Limb (tissue), 2 donors: ENCODE results near the gene PACS1.
"Not testable (repeated sequence)": the region's sequence is repeated elsewhere in the genome, so short reads cannot be mapped to it uniquely, and the experiment has no call there.

Source experiments
- DNase-seq, 2 donors: peaks; one replicate each; pipeline ENCODE4 v3.0.0-alpha.2; 2016; ENCODE audit errors: extremely low spot score in 2 of 2

PACS1 gene

DNA sequence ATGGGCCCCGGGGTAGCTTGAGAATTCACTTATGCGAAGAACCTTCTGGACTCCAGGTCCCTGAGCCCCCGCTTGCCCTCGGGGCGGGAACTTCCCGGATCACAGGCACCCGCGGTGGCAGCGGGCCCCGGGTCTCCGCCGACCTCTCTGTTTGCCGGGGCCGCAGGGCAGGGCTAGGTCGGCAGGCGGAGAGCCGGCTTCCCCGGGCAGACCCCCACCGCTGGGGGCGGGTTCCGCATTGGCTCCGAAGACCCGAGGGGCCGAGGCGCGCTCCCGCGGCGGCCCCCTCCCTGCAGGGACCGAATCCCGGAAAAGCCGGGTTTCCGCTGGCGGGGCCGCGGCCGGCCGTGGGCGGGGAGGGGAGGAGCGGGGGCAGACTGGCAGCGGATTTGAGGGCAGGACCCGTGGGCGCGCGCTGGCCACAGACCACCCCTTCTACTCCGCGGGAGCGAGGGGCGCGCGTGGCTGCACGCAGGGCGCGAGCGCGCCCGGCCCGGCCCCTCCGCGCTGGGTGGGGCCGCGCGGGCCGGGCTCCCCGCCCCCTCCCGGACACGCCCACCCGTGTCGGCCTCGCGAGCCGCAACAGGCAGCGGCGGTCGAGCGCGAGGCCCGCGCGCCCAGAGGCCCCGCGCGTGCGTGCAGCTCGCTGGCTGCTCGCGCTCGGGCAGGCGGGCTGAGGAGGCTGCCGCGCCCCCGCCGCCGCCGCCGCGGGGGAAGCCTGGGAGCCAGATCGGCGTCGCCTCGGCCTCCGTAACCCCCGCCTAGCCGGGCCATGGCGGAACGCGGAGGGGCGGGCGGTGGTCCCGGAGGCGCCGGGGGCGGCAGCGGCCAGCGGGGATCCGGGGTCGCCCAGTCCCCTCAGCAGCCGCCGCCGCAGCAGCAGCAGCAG lies at the start of gene PACS1:
Gene PACS1, plus strand, starts transcription at position 558 of the 889 bp plus-strand sequence. Its CDS starts 215 bp downstream, at position 773.
- peak; percentile 69 to 87 for DNase-seq

DNA sequence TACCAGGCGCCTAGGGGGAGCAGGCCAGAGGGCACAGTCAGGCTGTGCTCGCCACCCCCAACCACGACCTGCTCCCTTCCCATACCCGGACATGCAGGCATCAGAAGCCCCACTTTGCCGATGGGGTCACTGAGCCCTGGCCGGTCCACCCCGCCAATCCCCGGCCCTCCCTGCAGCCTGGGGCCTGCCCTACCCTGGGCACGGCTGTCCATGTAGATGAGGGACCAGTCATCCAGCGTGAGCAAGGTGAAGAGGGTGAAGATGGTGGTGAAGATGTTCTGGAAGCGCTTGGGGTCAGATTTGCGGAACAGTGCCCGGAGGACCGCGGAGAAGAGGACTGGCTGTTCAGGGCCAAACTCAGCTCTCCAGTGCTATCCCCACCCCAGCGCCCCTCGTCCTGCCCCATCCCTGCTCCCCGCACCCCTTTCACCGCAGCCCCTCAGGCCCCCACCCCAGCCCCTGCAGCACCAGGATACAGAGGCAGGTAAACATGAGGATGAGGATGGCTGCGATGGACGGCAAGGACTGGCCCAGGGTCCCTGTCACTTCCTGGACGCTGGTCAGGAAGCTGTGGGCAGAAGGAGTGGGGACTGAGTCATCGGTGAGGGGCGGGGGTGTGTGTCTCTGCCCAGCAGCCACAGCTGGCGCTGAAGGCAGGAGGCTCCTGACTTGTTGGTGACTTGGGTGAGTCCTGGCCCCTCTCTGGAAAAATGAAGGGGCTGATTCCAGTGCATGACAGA lies 49.3 kb upstream of the PACS1 start:
- DNase-seq: no peak

DNA sequence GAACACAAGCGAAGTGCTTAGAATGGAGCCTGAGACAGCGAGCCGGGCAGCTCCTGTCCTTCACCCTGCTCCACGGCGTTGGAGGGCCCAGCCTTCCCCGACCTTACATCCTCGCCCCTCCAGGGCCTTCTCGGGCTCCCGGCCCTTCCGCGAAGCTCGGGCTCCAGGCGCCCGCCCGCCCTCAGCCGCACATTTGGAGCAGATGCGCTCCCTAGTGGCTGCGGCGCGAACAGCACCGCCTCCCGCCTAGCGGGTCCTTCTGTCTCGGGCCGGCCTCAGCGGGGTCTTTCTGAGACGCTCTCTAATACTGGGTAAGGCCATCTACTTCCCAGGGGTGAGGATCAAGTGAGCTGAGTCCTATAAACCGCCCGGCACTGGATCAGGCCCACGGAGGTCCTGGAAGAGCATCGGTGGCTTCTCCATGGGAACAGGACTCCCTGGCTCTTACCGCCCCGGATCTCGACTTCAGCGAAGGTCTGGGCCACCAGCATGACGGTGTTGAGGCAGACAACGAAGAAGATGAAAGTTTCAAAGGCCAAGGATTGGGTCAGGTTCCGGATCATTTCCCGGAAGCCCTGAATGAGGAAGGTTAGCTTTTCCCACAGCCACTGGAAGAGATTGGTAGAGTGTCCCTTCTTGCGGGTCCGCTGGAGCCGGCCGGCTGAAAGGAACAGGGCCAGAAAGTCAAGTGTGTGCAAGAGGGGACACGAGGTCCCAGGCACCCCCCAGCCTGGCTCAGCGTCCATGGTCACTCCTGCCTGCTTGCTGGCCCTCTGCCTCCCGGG lies 47.5 kb upstream of the PACS1 start:
- DNase-seq: peak; percentile 49 to 87

DNA sequence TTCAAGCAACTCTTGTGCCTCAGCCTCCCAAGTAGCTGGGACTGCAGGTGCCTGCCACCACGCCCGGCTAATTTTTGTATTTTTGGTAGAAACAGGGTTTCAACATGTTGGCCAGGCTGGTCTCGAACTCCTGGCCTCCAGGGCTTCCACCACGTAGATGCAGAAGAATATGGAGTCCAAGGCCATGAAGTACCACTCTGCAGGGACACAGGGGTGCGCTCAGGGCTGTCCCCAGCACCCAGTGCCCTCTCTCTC lies 47.0 kb upstream of the PACS1 start:
- DNase-seq: not testable (repeated sequence)

DNA sequence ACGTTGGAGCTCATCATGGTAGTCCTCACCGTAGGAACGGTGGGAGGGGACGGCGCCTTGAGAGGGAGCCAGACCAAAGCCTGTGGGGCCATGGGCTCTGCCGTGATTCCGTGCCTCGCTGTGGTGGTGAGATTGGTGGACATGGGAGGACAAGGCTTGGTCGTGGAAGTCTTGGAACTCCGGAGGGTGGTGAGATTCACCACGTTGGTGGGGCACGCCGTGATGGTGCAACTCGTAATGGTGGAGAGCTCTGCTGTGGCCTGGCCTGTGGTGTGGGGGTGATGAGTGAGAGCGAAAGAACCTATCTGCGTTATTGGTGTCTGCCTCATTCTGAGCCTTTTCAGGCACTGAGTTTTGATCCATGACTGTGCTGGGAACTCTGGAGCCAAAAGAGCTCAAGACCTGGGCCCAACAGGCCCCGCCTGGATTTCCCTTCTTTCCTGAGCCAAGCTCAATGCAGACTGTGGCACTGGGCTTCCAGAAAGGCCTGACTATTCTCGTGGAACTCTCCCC lies 44.0 kb upstream of the PACS1 start, which contains the start of gene CATSPER1:
Gene CATSPER1, minus strand, starts transcription at position 463 of the 513 bp plus-strand sequence. Its CDS starts 100 bp downstream, at position 363.
- DNase-seq: no peak

DNA sequence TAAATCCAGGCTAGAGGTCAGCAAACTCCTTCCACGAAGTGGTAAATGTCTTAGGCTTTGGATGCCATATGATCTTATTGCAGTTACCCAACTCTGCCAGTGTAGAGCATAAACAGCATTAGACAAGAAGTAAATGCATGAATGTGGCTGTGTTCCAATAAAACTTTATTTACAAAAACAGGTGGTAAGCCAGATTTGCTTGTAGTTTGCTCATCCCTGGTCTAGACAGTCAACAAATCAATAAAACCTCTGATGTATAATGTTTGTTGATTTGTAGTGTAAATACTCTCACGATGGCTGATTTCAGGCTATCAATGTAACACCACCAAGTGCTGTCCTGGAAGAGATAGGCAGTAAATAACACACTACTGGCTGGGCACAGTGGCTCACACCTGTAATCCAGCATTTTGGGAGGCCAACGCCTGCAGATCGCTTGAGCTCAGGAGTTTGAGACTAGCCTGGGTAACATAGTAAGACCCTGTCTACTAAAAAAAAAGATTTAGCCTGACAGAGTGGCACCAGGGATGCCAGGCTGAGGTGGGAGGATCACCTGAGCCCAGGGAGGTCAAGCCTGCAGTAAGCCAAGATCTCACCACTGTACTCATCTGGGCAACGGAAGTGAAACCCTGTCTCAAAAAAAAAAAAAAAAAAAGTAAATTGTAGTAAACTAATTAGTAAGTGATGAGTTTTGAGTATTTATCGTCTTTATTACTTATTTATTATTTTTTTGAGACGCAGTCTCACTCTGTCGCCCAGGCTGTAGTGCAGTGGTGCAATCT lies 36.9 kb upstream of the PACS1 start:
- no peak for DNase-seq

DNA sequence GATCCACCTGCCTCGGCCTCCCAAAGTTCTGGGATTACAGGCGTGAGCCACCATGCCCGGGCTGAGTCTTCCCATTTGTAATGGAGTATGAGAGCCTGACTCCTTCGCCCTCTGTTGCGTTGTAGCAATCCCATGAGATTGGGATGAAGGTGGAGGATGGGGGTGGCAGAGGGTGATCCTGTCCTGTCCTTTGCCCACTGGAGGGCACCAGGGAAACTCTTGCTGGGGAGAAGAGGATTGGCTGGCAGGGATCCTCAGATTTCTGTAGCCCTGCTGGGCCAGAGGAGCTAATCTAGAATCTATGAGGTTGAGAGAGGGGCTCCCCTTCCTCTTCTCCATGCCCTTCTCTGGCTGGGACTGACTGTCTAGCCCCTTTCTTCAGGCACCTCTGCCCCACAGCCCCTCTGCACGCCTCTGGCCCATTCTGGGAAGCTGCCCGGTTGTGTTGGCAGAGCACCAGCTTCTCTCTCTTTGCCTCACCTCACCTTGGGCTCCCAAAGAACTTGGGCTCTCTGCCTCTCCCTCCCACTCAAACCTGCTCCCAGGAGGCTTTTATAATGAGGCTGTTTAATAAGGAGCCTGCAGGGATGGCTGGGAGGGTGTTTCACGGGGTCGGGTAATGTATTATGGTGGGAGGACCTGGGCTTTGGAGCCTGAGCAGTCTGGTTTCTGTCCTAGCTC lies 34.3 kb upstream of the PACS1 start:
- DNase-seq: no peak

DNA sequence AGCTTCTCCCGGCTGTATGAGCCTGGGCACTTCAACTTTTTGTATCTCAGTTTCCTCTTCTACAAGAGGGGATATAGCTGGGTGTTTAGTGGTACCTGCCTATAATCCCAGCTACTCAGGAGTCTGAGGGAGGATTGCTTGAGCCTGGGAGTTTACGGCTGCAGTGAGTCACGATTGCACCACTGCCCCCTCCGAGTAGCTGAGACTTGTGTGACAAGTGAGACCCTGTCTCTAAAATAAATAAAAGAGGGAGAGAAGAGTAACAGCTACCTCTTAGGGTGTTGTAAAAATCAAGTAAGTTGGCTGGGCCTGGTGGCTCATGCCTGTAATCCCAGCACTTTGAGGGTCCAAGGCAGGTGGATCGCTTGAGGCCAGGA lies 33.8 kb upstream of the PACS1 start:
- DNase-seq: no peak

DNA sequence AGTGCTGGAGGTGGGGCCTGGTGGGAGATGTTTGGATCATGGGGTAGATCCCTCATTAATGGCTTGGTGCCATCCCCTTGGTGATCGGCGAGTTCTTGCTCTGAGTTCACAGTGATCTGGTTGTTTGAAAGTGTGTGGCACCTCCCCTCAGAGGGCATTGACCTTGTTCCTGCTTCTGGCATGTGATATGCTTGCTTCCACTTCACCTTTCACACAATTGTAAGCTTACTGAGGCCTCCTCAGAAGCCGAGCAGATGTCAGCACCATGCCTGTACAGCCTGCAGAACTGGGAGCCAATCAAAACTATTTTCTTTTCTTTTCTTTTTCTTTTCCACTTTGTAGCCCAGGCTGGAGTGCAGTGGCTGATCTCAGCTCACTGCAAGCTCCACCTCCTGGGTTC lies 32.7 kb upstream of the PACS1 start:
- no peak for DNase-seq

DNA sequence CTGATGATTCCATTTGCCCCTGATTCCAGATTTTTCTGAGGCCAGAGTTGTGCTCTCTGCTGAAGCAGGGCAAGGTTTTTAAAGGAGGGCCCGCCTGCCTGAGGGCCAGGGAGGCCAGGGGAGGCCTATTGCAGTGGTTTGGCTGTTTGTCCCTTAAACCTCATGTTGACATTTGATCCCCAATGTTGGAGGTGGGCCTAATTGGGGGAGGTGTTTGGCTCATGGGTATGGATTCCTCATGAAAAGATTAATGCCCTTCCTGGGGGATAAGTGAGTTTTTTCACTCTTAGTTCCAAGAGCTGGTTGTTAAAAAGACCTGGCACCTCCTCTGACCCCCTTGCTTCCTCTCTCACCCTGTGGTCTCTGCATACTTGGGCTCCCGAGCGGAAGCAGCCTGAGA lies 30.3 kb upstream of the PACS1 start:
- DNase-seq: no peak

DNA sequence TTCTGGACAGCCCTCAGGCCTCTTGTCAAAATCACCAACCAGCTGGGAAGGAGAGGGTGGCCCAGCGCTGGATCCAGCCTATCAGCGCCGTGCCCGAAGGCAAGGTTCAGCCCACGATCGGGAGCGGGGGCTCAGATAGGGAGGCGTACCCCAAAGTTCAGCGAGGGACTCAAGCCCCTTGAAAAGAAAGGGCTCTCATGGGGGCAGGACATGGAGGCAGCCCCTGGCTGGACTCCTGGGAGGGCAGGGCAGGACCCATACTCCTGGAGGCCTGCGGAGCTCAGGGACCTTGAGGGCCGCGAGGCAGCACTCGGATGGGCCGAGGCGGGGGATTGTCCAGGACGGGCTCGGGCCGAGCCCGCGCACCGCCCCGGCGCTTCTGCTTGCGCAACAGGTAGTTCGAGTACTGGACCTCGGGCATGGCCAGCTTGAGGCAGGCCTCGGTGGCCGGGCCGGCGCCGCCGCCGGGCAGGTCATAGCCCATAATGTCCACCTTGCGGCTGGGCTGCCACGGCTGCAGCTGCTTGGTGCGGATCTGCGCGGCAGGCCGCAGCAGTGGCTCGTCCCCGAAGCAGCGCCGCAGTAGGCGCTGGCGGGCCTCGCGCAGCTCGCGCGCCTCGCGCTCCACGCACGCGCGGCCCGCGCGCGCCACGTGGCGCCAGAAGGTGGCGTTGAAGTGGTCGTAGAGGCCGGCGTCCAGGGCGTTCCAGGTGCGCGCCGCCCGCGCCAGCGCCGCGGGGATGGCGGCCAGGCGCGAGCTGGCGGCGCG lies 27.7 kb upstream of the PACS1 start:
- DNase-seq: no peak

DNA sequence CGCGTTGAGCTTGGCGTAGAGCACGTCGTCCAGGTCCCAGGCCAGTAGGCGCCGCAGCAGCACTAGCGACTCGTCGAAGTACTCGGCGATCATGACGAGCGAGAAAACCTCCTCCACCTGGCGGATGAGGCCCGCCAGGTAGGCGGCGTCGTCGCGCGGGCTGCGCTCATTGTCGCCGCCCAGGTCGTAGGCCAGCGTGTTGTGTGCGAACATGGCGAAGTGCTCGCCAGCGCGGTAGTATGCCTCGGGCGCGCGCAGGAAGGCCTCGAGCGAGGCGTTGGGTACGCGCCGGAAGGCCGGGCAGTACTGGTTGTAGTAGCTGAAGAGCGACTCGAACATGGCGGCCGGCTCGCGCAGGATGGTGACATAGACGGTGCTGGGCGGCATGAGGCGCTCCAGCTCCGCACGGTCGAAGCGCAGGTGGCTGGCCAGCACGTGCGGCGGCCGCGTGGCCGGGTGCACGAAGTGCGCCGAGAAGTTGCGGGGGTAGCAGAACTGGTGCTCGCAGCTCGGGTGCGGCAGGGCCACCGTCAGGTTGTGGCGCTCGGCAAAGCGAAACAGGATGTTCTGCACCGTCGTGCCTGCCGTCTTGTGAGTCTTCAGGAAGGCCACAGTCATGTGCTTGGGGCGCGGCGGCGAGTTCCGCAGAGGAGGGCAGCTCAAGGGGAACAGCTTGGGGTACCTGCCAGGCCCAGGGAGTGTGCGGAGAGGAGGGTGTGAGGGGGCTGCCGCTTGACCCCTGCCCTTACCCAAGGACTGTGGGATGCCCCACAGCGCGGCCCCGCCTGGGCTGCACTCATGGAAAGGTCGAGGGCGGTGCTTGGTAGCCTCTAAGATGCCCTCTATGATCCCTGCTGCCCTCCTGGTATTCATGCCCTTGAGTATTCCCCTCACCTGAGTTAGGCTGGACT lies 26.8 kb upstream of the PACS1 start:
- DNase-seq: no peak

DNA sequence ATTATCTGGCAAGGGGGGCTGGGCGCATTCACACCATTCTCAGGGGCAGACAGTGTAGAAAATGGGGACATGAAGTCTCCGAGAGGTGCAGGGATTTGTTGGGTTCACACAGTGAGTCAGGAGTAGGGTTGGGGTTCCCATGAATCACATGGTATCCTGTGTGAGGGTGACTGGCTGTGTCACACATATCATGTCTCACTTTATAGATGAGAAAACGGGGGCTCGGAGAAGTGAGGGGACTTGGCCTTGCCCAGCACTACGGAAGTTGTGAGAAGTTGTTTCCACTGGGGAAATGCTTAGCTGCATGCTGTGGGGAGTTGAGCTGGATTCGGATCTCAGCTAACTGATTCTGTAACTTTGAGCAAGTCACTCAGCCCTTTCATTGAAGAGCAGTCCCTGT lies 25.3 kb upstream of the PACS1 start:
- no peak for DNase-seq

DNA sequence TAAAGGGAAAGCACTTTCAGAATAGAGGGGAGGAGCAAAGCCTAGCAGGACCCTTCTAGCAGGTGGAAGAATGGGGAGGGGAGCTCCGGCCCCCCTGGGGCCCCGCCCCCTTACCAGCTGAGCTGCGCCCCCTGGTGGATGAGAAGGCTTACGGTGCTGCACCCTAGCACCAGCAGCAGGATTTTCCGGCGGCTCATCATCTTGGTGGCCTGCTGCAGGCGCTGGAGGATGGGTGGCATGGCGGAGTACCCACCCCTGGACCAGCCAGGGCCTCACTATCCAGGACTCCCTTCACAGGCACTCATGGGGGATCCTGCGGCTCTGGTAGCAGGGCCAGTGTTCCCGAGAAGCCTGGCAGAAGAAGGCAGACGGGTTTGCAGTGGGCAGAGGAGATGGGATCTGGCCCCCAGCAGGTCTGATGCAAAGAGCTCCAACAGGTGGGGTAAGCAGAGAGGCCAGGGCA lies 24.9 kb upstream of the PACS1 start:
- DNase-seq: peak; percentile 64 to 83

DNA sequence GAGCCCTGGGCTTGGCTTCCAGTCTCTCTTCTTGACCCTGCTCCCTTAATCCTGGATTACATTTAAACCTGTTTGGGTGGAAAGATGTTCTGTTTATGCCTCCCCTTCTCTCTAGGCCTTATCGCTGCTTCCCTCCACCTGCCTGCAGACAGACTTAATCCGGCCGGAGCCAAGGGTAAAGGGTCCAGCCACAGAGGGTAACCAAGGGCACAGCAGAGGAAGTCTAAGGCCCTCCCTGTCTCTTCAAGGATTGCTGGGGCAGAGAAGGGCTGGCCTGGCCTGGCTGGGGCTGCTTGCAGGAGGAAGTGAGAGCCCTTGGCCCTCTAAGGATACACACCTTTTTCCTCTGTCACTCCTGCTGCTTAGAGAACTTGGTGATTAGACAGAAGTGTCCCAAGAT lies 23.2 kb upstream of the PACS1 start:
- DNase-seq: no peak

DNA sequence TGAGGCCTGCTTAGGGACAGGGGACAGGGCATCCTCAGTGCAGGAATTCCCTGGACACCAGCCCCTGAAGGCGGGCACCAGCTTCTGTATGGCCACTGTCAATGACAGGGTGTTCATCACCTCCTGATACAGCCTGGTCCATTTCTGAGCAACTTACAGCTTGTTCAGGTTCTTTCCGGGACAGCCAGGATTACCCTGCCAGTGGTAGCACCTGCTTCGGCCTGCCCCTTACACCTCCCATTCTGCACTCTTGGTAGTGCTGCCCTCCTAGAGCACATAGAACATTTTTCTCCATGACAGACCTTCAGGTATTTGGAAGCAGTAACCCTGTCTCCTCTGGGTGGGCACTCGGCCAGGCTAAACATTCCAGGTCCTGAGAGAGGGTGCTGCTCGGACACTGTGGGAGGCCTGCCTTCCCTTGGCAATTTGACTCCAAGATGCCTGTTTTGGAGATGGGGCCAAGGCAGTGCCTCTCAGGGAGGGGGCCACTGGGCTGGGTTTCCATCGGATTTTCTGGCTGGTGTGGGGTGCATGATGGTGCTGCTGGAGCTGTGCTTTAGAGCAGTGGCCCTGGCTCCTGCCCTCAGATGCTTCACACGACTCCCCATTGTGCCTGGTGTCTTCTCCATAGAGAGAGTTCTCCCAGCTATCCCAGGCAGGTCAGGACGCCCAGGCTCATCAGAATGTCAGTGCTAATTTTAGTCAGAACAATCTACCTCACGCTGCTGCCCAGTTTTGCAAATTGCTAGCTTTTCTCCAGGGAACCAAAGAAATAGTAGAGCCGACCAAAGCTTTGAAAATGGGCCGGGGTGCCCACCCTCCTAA lies 22.3 kb upstream of the PACS1 start:
- DNase-seq: no peak

DNA sequence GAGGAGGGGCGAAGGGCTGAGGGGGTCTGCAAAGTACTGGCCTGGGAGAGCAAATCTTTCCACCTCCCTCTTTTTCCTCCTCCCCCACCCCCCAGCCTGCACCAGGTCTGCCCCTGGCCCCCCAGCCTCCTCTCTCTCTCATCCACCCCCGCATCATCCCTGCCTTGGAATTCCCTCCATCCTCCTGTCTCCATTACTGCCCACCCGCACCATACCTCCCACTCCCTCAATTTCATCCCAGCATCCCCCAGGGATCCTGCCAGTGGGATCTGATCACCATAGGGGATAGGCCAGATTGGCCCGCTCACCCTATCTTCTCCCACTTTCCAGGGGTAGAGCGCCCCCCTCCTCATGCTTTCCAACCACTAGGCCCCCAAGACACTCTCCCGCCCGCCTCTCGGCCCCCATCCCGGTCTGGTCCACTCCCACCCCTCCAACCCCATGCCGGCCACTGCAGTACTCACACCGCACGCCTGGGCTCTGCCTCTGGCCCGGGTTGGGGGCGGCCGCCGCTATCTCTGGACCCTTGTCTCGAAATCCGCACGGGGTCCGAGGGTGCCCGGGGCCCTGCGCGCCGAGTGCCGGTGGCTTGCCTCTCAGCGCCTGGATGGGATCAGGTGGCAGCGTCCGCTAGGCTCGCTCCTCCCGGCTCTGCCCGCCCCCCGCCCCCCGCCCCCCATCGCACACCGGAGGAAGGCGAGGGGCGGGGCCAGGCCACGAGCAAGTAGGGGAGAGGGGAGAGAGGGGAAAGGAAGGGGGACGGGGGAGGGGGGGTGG lies 21.3 kb upstream of the PACS1 start, which contains the start of gene GAL3ST3:
Gene GAL3ST3, minus strand, starts transcription at position 615 of the 777 bp plus-strand sequence. CDS start 3,746 bp downstream, outside the sequence.
- peak in 1 of 2 donors; percentile 73 for DNase-seq
